ENCODE measurements around the gene SHC3.

The SHC3 gene

GRCh38 chr9:88976890-88977257 is 201.7 kb downstream of the SHC3 start:
- DNase-seq: no peak

- no peak for DNase-seq
Measured at GRCh38 chr9:88975966-88976889, 202.4 kb downstream of the SHC3 start.

GRCh38 chr9:88974641-88975040 is 204.0 kb downstream of the SHC3 start:
- DNase-seq: no peak

GRCh38 chr9:88973281-88974045 is 205.2 kb downstream of the SHC3 start:
- DNase-seq: no peak

GRCh38 chr9:88972401-88972800 is 206.2 kb downstream of the SHC3 start:
- DNase-seq: no peak

GRCh38 chr9:88971131-88971960 is 207.3 kb downstream of the SHC3 start:
- no peak for DNase-seq

GRCh38 chr9:88969646-88970373 is 208.8 kb downstream of the SHC3 start:
- DNase-seq: no peak

- DNase-seq: no peak
Measured at GRCh38 chr9:88968799-88969198, 209.8 kb downstream of the SHC3 start.

- DNase-seq: no peak
Measured at GRCh38 chr9:88966894-88967676, 211.5 kb downstream of the SHC3 start.

- no peak for DNase-seq
Measured at GRCh38 chr9:88965473-88965872, 213.1 kb downstream of the SHC3 start.

GRCh38 chr9:88960632-88961031 is 218.0 kb downstream of the SHC3 start:
- no peak for DNase-seq

- no peak for DNase-seq
Measured at GRCh38 chr9:88959727-88960469, 218.7 kb downstream of the SHC3 start.

GRCh38 chr9:88957526-88957925 is 221.1 kb downstream of the SHC3 start:
- no peak for DNase-seq
